Stimulated activated CD8-positive, alpha-beta memory T cell treated with anti-CD3 and anti-CD28 coated beads, Interleukin-7, amount 100 ng/mL, for 4 hours (primary cell): Measurements from ENCODE around the gene RASAL2.
"Not testable (repeated sequence)": the region's sequence is repeated elsewhere in the genome, so short reads cannot be mapped to it uniquely, and the experiment has no call there.

Experiments used
- DNase-seq, 2 donors: peaks; one replicate each; pipeline ENCODE4 v3.0.0-alpha.2; 2020; ENCODE audit warnings: low read depth in 2 of 2

Gene RASAL2

GRCh38 chr1:178237121-178237520 is 143.2 kb downstream of the RASAL2 start:
- no peak for DNase-seq

GRCh38 chr1:178238722-178239510 is 145.0 kb downstream of the RASAL2 start:
- no peak for DNase-seq

- DNase-seq = no peak
Observed at GRCh38 chr1:178241057-178241456, 147.2 kb downstream of the RASAL2 start.

- DNase-seq = no peak
Observed at GRCh38 chr1:178241837-178242236, 147.9 kb downstream of the RASAL2 start.

GRCh38 chr1:178243119-178243518 is 149.2 kb downstream of the RASAL2 start:
- no peak for DNase-seq

GRCh38 chr1:178243890-178244289 is 150.0 kb downstream of the RASAL2 start:
- DNase-seq = no peak

- not testable (repeated sequence) for DNase-seq
Observed at GRCh38 chr1:178248284-178248683, 154.4 kb downstream of the RASAL2 start.

- DNase-seq = not testable (repeated sequence)
Observed at GRCh38 chr1:178253581-178253980, 159.7 kb downstream of the RASAL2 start.

- no peak for DNase-seq
Observed at GRCh38 chr1:178254433-178254832, 160.5 kb downstream of the RASAL2 start.

GRCh38 chr1:178258536-178258935 is 164.6 kb downstream of the RASAL2 start:
- no peak for DNase-seq

- DNase-seq = no peak
Observed at GRCh38 chr1:178262120-178262500, 168.2 kb downstream of the RASAL2 start.

GRCh38 chr1:178263341-178263740 is 169.4 kb downstream of the RASAL2 start:
- no peak for DNase-seq

GRCh38 chr1:178266113-178266512 is 172.2 kb downstream of the RASAL2 start:
- DNase-seq = no peak

- DNase-seq = no peak
Observed at GRCh38 chr1:178266619-178267066, 172.7 kb downstream of the RASAL2 start.

GRCh38 chr1:178267646-178268094 is 173.8 kb downstream of the RASAL2 start:
- no peak for DNase-seq

GRCh38 chr1:178271471-178271870 is 177.6 kb downstream of the RASAL2 start:
- no peak for DNase-seq

- DNase-seq = no peak
Observed at GRCh38 chr1:178273707-178274410, 180.0 kb downstream of the RASAL2 start.

- DNase-seq = no peak
Observed at GRCh38 chr1:178275049-178275448, 181.1 kb downstream of the RASAL2 start.

GRCh38 chr1:178275553-178275952 is 181.6 kb downstream of the RASAL2 start:
- DNase-seq = no peak

GRCh38 chr1:178277793-178278530 is 184.1 kb downstream of the RASAL2 start:
- no peak for DNase-seq

- DNase-seq = no peak
Observed at GRCh38 chr1:178278916-178279686, 185.2 kb downstream of the RASAL2 start.

- DNase-seq = no peak
Observed at GRCh38 chr1:178282949-178283367, 189.1 kb downstream of the RASAL2 start.
